Suppressor macrophage (primary cell): ENCODE results near the gene HSD17B12.

Source experiments
- DNase-seq, 4 experiments: peaks; one replicate each; pipeline ENCODE4 v3.0.0-alpha.2; 2020 to 2022

HSD17B12 gene

DNA sequence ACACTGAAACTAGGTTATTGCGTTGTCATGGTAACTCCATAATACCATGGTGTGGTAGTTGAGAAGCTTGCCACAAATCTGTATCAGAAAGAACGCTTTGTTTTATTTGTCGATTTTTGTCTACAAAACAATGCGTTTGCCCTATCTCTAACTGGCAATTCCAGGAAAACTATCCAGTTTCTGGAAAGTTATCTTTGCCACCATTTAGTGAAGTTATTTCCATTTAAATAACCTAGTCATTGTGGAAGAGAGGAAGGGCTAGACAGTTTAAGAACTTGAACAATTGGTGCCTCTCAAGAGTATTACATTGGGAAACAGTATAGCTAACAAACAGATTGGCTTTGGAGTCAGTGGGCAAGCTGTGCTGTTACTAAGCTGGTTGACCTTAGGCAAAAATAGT lies 7.9 kb downstream of the HSD17B12 start:
- no peak for DNase-seq

DNA sequence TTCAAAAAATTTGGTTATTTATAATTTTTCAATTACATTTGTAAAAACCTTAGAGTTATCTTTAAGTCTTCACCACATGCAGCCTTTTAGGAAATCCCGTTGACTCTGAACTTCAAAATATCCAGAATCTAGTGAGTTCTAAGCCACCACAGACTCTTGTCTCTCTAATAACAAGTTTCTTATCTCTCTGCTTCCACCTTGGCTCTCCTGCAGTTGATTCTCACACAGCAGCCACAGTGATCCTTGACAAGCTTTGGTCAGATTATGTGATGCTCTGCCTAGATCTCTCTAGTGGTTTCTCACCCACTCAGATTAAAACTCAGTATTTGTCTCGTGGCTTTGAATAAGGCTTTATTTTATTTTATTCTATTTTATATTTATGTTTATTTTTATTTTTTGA lies 8.6 kb downstream of the HSD17B12 start:
- no peak for DNase-seq

DNA sequence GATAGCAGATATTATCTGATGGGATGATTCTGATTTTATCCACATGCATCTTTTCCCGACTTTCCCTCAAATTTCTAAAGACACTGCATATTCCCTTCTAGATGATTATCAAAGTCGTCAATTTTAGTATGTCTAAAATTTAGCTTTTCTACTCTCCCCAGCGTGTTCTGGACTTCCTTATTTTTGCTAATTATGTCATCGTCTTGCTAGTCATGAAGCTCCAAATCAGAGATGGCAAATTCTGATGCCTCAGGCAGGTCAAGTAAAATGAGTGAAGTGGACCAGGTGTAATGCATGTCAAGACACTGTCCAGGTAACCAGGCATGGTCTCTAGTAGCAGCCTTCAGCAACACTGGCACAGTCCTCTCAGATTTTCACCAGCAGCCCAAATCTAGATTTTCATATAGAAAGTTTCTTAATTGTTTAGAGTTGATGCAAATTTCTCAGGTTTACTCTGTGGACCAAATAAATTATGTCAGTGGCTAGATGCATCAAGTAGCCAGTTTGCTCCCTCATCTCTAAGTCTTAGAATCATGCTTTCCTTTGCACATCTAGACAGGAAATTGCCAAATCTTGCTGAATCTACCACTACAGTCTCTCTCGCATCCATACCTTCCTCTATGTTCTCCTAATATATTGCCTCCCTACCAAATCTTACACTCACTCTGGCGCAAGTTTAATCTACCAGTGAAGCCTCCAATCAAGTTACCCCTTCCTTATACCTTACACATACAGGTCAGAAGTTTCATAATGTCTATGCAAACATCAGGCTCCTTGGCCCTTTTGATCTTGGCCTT lies 10.6 kb downstream of the HSD17B12 start:
- peak; percentile 7 to 54 (median 24) for DNase-seq

DNA sequence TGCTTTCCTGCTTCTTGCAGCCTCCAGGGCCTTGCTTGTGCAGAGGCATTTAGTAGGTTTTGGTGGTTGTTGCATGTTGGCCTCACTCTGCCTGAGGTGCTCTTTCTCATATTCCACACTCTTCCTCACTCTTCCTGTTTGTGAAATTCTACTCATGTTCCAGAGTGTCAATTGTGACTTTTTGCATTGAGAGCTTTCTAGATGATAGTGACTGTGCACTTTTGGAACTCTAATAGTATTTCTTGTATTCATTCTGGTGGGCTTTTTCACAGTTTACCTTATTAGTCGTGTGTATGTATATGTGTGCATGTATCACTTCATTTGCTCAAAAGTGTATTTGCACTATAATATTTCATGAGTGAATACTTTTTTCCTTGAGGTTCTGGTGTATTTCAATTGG lies 11.3 kb downstream of the HSD17B12 start:
- no peak for DNase-seq

DNA sequence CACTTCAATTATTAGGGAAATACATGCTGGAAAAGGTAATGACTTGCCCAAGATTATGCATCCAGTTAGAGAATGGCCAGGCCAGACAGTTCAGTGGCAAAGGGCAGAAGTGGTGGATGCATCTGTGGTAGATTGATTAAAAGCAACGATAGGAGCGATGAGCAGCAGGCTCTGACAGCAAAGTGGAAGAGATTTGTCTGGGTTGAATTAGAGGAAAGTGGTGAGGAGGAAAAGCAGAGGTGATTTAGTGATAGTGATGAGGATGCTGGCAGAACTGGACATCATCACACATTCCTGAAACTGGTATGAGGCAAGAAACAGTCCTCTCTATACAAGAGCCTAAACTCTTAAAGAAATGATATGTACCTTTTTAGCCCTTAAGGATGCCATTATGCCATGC lies 12.5 kb downstream of the HSD17B12 start:
- DNase-seq, result no peak

DNA sequence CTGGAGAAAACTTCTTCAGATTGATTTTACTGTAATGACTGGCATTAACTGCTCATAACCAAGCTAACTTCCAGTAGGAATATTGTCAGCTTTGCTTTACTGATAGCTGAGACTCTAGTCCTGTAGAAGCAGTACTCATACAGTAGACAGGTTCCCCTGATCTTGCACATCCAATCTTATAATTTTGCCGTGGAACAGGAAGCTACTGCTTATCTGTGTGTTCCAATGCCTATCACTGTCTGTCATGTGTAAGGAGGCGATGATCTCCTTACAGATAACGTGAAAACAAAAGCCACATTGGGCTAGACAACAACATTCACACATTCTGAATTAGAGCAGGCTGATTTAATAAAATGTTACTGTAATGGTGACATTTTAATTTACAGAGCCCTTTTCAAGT lies 13.2 kb downstream of the HSD17B12 start:
- DNase-seq, result no peak

DNA sequence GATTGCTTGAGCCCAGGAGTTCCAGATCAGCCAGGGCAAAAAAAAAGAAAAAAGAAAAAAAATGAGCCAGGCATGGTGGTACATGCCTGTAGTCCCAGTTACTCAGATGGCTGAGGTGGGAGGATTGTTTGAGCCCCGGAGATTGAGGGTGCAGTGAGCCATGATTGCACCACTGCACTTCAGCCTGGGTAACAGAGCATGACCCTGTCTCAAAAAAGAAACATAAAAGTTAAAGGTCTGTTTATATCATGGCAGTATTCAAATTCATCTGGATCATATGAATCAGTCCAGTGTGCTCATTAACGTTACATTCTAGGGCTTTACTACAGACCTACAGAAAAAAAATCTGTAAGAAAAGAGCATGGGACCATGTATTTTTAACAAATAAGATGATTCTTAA lies 13.9 kb downstream of the HSD17B12 start:
- DNase-seq, result no peak

DNA sequence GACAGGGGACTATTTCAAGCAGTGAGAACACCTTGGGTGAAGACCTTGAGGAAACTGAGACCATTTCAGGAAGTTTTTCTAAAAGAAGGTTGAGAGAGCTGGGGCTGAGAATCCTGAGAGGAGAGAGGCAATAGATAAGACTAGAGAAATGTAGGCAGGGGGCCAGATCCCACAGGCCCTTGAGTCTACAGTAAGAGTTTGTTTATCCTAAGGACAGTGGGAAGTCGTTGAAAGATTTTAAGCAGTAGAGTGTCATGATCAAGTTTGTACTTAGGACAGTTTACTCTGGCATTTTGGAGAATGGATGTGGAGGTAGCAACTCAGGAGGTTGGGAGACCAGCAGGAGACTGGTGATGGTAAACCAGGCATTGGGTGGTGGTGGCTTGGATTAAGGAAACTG lies 17.1 kb downstream of the HSD17B12 start:
- no peak for DNase-seq

DNA sequence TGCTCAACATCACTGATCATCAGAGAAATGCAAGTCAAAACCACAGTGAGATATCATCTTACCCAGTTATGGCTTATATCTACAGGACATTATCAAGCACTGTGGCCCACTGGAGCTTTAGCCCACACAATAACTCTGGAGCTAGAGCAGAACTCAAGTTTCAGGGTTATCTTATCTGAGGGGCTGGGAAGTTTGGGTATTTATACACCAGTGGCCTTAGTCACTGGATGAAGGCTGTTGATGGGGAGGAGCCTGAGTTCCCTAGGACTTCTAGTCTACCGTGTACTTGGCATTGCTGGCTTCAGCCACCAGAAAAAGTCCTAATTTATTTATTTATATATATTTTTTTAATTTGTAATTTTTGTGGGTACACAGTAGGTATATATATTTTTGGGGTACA lies 19.3 kb downstream of the HSD17B12 start:
- DNase-seq, result no peak

DNA sequence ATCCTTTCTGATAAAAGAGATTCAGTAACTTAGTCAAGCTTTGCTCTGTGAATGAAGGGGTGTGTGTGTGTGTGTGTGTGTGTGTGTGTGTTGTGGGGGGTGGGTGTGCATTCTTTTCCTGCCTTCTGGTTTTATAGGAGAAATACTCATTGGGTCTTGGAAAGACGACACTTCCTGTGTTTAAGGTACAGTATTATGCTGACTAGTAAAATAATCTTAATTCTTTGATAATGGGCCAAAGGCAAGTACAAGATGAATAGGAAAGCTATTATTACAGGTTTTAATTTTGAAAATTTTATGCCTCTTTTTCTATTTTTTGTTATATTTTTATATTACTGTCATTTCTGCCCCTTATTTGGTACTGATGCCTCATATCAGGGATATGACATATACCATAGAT lies 26.1 kb downstream of the HSD17B12 start:
- no peak for DNase-seq

DNA sequence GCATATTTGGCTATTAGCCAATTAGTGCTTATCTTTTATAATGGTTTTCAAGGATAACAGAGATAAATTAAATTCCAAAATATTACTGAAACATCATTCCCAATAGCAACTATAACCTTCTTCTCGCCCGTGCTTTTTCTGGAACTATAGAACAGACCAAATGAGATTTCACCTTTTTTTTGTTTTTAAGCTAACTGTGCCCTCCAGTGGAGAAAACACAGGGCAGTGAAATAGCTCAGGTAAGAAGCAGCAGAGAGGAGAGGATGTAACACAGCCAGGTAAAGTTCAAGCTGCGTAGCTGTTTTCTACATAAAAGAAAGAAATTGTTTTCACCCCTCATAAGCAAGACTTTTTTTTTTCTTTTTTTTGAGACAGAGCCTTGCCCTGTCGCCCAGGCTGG lies 28.2 kb downstream of the HSD17B12 start:
- DNase-seq, result no peak

DNA sequence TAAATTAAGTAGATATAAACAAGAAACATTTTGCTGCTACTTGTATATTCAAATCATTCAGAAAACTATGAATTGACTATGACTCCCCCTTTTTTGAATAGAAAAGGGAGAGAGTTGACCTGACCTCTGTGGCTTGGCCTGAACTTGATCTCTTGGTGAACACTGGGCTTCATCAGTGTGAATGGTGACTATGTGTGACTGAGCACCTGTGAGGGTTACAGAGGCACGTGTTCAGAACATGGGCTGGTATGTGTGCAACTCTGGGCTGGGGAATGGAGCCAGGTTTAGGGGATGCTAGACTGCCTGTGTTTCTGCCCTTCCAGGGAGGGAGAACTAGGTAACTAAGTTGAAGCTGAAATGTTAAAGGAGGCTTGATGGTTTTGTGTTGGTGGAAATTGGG lies 29.2 kb downstream of the HSD17B12 start:
- no peak for DNase-seq

DNA sequence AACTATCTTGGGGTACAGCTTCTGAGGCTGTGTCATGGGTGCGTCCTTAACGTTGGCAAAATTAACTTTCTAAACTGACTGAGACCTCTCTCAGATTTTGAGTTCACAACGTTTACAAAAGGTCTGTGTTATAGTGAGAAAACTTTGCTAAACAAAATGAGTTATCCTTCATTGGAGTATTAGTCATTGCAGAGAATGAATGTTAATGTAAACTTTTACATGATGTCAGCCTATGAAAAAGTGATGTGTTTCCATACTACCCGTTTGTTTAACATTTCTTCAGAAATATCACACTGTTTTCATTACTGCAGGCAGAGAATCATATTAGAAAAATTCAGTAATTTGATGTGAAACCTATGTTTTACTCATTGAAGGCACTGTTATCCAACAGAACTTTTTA lies 32.1 kb downstream of the HSD17B12 start:
- DNase-seq, result no peak

DNA sequence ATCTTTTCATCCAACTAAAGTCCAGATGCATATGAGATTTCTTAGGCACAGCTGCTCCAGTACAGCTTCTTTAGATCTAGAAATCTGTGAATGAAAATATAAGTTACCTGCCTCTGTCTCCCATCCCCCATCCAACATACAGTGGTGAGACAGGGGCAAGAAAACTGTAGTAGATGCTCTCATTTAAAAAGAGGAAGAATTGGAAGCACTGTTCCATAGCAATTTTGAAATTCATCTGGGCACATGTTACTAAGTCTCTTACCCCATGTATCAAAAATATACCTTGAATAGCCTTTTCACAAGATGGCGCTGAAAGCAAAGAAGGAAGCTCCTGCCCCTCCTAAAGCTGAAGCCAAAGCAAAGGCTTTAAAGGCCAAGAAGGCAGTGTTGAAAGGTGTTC lies 37.8 kb downstream of the HSD17B12 start:
- no peak for DNase-seq

DNA sequence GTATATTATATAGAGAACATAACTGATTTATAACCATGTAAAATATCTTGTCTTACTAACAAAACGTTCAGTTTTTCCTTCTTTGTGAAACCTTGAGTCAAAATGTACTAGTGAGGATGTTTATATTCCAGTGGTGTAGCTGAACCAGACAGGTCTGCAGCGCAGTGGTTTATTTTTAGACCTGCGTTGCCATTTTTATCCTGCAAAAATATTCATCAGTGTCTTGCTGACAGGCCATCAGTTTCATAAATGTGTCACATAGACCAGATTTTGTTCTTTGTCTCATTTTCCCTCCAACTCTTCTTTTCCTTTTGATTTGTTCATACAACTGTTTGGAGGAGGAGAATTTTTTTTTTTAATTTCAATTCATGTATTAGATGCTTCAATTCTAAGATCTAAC lies 43.1 kb downstream of the HSD17B12 start:
- DNase-seq, result no peak

DNA sequence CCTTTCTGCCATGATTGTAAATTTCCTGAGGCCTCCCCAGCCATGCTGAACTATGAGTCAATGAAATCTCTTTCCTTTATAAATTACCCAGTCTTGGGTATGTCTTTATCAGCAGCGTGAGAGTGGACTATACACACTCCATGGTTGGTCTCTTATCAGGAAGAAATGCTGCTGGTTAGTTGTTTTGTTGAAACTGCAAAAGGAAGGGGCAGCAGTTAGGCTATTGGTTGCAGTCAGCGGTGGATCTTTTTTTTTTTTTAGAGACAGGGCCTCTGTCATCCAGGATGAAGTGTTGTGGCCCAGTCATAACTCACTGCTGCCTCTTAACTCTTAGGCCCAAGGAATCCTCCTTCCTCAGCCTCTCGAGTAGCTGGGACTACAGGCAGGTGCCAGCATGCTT lies 51.7 kb downstream of the HSD17B12 start:
- no peak for DNase-seq

DNA sequence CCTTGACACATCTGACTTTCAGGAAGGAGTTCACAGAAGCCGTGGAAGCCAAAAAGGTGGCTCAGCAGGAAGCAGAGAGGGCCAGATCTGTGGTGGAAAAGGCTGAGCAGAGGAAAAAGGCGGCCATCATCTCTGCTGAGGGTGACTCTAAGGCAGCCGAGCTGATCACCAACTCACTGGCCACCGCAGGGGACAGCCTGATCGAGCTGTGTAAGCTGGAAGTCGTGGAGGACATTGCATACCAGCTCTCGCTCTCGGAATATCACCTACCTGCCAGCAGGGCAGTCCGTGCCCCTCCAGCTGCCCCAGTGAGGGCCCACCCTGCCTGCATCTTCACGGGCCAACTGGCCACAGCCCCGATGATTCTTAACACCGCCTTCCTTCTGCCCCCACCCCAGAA lies 53.7 kb downstream of the HSD17B12 start:
- no peak for DNase-seq

DNA sequence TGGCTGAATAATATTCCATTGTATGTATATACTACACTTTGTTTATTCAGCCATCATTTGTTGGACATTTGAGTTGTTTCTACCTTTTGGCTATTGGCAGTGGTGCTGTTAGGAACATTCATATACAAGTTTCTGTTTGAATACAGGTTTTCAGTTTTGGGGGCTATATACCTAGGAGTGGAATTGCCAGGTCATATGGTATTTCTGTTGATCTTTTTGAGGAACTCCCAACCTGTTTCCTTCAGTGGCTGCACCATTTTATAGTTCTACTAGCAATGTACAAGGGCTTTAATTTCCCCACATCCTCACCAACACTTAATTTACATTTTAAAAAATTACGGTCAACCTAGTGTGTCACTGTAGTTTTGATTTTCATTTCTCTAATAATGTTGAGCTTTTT lies 54.6 kb downstream of the HSD17B12 start:
- DNase-seq, result no peak

DNA sequence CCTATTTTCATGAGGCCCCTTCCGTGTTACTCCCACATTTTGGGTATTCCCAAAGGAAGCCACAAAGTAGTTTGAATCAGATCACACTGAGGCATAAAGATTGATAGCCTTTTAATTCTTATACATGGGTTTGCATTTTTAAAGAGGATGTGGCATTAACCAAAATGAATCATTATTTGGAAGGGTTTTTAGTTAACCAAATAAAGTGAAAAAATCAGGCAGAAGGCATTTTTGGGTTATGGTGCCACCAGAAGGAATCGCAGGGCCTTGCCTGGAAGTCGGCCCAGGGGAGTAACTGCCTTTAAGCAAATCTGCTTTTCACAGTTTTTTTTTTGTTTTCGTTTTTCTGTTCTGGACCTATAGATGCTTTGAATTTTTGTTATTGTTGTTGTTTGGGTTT lies 55.4 kb downstream of the HSD17B12 start:
- DNase-seq, result no peak

DNA sequence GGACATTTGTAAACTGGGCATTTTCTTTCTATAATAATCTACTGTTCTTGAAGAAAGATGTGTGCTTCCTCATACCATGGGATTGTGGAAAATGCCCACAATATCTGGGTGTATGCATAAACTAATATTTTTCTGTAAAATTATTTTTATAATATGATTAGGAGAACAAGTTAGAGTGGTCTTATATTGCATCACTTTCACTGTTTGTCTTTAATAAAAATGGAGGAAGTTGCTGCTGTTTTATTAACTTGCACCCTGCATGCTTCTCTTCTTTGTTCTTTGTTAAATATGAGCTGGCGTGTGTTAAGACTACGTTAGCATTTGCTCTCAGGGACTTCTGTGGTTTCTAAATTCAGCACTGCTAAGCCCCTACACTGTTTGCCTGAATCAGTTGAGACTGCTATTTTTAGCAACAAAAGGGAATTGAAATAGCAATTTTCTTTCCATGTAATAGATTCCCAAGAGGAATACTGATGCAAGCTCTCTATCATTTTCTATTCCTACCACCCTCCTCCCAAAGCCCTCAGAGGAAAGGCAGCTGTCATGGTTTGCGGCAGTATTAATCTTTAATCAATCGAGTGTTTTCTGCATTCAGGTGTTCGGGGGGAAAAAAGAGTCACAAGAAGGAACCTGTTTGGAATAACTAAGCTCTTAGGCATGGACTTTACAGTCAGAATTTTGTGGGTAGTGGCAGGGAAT lies 56.1 kb downstream of the HSD17B12 start:
- peak in 2 of 4 experiments; percentile 8 to 22 for DNase-seq

DNA sequence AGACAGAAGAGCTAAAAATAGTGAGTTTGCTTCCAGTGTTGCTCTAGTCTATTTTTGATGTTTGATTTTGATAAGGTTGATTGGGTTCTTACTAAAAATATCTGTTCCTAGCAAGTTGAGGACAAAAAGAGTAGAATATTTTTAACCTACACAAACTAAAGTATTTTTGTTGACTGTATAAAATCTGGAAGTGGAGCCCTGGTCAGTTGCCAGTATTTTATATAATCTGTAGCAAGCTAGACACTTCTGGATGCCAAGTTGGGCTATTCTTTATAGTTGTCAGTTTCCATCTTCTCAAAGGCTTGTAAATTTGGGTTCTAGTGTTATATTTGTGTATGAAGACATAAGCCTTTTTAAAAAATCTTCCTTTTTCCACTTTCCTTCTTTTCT lies 56.7 kb downstream of the HSD17B12 start:
- DNase-seq, result no peak

DNA sequence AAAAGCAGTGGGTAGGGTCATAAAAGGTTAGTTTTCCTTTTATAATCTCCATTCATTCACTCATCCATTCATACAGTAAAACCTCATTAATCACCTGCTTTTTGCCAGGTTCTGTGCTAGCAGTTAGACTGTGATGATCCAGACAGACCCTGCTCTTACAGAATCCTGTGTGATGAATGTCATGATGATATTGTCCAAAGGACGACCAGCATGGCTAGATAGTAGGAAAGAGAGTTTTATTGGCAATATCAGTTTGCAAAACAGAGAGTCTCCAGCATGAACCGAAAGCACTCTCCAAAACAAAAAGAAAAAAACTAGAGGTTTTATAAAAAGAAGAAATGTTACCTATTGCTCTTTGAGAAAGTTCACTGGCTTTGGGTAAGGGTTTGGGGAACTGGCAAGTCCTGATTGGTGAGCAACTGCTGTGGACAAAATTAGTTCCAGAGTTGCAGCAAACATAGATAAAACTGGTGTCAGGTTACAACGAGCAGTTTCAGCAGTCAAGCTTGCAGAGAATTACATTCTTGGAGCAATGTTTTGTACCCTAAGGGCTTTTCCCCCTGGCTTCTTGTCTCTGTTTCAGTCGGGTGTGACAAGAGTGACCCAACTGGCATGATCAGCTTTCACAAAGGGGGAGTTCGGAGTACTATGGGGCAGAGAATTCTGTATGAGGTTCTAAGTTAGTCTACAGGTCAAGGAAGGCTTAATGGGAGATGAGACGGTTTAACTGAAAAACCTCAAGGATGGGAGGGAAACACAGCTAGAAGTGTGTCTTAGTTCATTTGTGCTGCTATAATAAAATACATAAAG lies 58.3 kb downstream of the HSD17B12 start:
- no peak for DNase-seq

DNA sequence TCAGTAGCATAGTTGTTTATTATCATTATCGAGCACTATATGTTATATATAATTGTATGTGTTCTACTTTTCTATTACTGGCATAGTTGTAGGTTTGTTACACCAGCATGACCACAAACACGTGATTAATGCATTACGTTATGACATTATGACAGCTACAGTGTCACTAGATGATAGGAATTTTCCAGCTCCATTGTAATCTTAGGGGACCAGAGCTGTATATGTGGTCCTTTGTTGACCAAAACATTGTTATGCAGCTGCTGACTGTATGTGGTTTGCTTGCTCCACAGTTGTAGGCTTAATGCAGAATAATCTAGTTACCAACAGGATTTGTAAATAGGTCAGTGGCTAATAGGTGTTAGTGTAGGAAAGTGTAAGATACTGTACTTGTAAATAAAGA lies 66.1 kb downstream of the HSD17B12 start:
- no peak for DNase-seq
